GM10266 (cell line): ENCODE results near the gene ANKRD34B.

Experiments
- DNase-seq: peaks from one replicate; pipeline ENCODE4 v3.0.0; 2012; ENCODE audit errors: extremely low spot score
- TF ChIP-seq, protein P1 (sequence below): IDR thresholded peaks from 2 replicates; pipeline ENCODE4 v1.5.1; 2012; ENCODE audit warnings: mild to moderate bottlenecking, low read depth; ENCODE audit not compliant: control insufficient read depth, insufficient read depth; ENCODE audit errors: missing control alignments

ANKRD34B gene

DNA sequence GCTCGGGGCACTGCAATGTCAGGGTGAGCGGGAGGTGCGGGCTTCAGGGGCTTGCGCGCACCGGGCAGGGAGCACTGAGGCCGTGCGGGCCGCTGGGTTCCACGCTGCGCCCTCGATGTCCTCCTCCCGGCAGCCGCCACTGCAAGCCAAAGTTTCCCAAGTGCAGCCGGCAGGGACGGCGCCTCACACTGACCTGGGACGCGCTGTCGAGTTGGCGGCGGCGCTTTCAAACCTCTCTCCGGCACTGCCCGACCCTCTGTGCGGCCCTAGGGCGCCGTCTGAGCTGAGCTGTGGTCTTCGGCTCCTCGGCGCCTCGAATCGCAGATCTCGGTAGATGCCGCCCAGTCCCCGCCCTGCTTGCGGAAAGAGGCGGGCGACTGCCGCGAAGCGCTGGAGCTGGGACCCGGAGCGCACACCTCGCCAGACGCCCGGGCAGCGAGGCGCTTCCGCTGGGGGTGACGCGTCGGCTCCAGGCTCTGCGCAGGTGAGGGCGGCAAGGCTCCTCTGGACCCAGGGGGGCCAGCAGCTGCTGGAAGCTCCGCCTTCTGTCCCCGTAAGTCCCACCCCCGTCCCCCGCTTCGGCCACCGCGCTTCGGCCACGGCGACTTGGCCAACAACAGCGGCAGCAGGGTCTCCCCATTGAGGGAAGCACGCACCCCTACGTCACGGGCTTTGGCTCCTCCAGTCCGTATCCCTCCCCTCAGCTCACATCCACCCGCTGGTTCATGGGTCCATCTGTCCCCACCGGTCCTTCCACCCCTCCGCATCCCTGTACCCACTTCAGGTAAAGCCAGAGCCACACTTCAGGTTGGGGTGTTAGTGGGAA lies at the start of gene ANKRD34B:
TSS of gene ANKRD34B (minus strand) at position 320 of the 826 bp plus-strand sequence. CDS start 10,261 bp downstream, outside the sequence.
- DNase-seq = peak; percentile 55
- TF ChIP-seq, protein P1, sequence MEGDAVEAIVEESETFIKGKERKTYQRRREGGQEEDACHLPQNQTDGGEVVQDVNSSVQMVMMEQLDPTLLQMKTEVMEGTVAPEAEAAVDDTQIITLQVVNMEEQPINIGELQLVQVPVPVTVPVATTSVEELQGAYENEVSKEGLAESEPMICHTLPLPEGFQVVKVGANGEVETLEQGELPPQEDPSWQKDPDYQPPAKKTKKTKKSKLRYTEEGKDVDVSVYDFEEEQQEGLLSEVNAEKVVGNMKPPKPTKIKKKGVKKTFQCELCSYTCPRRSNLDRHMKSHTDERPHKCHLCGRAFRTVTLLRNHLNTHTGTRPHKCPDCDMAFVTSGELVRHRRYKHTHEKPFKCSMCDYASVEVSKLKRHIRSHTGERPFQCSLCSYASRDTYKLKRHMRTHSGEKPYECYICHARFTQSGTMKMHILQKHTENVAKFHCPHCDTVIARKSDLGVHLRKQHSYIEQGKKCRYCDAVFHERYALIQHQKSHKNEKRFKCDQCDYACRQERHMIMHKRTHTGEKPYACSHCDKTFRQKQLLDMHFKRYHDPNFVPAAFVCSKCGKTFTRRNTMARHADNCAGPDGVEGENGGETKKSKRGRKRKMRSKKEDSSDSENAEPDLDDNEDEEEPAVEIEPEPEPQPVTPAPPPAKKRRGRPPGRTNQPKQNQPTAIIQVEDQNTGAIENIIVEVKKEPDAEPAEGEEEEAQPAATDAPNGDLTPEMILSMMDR = no peak

DNA sequence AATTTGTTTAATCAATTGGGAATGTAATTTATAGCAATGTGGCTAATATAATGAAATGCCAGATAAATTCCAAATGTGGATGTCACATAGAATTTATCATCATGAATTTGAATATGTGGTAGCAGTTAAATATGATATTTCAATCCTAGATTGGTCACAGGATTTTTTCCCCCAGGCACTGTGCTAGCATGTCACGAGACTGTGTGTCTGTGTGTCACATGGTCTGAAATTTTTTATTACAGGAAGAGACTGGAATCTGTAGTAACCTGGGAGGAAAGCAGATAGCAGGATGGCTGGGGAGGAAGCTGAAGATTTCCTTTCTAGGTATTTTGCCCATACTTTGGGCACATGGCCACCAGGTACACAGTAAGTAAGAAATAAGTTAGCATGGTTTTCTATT lies 49.0 kb upstream of the ANKRD34B start:
- DNase-seq = no peak

DNA sequence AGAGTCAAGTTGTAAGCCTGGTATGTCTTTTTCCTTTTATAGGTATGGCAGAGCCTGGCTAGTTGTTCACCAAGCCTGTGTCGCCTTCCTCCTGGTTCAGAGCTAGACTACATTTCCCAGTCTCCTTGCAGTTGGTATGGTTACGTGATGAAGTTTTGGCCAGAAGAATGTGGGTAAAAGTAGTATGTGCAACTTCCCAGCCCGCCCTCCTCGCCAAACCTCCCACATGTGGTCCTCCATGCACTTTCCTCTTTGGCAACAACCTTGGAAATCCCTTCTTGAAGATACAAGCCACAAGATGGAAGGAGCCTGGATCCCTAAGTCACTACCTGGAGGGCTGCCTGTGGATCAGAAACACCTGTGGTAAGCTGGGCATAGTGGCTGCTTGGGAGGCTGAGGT lies 48.4 kb upstream of the ANKRD34B start:
- DNase-seq = no peak
- TF ChIP-seq, protein P1 = no peak

More for the DNA sequence above, 49.0 kb upstream of the ANKRD34B start:
- TF ChIP-seq, protein P1 = no peak

DNA sequence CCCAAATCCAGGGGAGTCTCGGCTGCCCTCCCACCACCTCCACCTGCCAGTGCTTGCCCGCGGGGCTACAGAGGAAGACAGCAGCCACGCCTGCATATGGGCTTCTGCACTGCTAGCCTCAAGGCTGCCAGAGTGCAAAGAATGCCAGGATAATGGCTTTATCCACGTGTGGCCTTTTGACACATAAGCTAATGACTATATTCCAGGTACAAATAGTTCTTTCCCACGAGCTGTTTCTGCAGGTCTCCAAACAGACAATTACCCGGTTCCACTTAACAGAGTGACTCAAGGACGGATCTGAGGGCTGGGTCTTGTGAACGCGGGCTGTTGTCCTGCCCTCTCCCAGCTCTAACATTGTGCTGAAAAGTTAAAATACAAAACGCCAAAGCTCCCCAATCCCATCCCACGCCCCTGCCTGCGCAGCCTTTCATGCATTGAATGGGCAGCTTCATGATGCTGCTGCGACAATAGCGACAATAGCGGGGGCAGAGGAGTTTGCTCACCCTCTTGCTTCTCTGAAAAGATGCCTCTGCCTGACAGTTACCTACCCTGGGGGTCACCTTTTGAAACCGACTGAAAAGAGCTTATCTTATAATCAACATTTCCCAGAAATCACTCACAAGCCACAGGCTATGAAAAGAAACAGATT lies 45.3 kb upstream of the ANKRD34B start:
- DNase-seq = no peak
- TF ChIP-seq, protein P1 = no peak

DNA sequence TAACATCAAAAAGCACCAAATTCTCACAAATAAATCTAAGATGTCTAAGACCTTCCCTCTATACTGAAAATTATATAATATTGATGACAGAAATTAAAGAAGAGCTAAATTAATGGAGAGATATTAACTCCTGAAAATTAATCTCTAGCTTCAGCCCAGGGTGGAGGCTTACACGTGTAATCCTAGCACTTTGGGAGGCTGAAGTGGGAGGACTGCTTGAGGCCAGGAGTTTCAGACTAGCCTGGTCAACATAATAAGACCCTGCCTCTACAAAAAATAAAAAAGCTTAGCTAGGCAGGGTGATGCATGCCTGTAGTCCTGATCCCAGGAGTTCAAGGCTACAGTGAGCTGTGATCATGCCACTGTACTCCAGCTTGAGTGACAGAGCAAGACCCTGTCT lies 39.6 kb upstream of the ANKRD34B start:
- TF ChIP-seq, protein P1 = no peak
- no peak for DNase-seq

DNA sequence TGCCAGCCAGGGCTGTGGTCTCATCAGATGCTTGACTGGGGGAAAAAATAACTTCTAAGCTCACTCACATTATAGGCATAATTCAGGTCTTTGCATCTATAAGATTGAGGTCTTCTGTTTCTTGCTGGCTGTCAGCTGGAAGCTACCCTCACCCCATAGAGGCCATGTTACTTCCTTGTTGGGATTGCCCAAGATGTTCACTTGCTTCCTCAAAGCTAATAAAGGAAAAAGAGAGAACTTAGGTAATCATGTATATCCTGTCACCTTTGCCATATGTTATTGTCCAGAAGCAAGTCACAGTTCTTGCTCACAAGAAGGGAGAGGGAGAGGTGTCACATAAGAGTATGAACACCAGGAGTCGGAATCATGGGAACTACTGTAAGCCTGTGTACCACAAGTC lies 38.7 kb upstream of the ANKRD34B start:
- TF ChIP-seq, protein P1 = no peak
- no peak for DNase-seq

DNA sequence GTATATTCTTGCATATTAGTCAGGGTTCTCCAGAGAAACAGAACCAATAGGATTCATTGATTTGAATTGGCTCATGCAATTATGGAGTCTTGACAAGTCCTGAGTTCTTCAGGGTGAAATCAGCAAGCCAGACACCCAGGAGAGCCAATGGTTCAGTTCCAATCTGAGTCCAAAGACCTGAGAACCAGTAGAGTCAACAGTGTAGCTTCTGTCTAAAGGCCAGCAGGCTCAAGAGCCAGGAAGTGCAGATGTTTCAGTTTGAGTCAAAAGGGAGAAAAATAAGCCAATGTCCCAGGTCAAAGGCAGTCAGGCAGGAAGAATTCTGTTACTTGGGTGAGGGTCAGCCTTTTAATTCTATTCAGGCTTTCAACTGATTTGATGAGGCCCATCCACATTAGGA lies 37.8 kb upstream of the ANKRD34B start:
- TF ChIP-seq, protein P1 = no peak
- peak; percentile 16 for DNase-seq
